Neural cell (in vitro differentiated cells): ENCODE data around the gene CPD. TPM values are rescaled to one million over a fixed set of nuclear protein-coding genes. Genes with fewer than 3 reads are reported as not detected.

Source experiments
- H2AFZ ChIP-seq: fragments of 200-600, 300-800 bp; sonication (generic), shearing (Covaris generic); 2 replicates; pipeline ENCODE4 v1.6.0; 2014; ENCODE audit warnings: low read depth, mild to moderate bottlenecking, antibody characterized with exemption, low read length, moderate library complexity
- H3F3A ChIP-seq: fragments of 200-600 bp; shearing (Covaris generic); 2 replicates; pipeline ENCODE4 v1.6.1; 2016; ENCODE audit warnings: mild to moderate bottlenecking, moderate library complexity, mixed read lengths, antibody characterized with exemption, low read length; ENCODE audit not compliant: insufficient read depth, poor library complexity, severe bottlenecking
- H3K27ac ChIP-seq: fragments of 200-600, 300-800 bp; sonication (generic), shearing (Covaris generic); 2 replicates; pipeline ENCODE4 v1.5.1; 2014; ENCODE audit warnings: mild to moderate bottlenecking, low read length, moderate library complexity
- H3K27me3 ChIP-seq: fragments of 300-800, 200-600 bp; sonication (generic), shearing (Covaris generic); 2 replicates; pipeline ENCODE4 v1.6.0; 2014; ENCODE audit warnings: mild to moderate bottlenecking, low read depth, low read length, moderate library complexity; ENCODE audit not compliant: insufficient read depth
- H3K36me3 ChIP-seq: fragments of 300-800, 200-600 bp; sonication (generic), shearing (Covaris generic); 2 replicates; pipeline ENCODE4 v1.5.1; 2014; ENCODE audit warnings: mild to moderate bottlenecking, antibody characterized with exemption, low read length, moderate library complexity; ENCODE audit not compliant: insufficient read depth
- H3K4me2 ChIP-seq: fragments of 300-800, 200-600 bp; sonication (generic), shearing (Covaris generic); 2 replicates; pipeline ENCODE4 v1.6.0; 2014; ENCODE audit warnings: mild to moderate bottlenecking, low read length
- H3K4me3 ChIP-seq: fragments of 300-800, 200-600 bp; sonication (generic), shearing (Covaris generic); 2 replicates; pipeline ENCODE4 v1.5.1; 2014; ENCODE audit warnings: mild to moderate bottlenecking, low read length, moderate library complexity
- H3K79me2 ChIP-seq: fragments of 200-600 bp; shearing (Covaris generic); replicated peaks from 2 replicates; pipeline ENCODE4 v1.6.0; 2014; ENCODE audit warnings: mild to moderate bottlenecking, low read length, moderate library complexity; ENCODE audit not compliant: insufficient read depth
- H3K9ac ChIP-seq: fragments of 300-800, 200-600 bp; sonication (generic), shearing (Covaris generic); 2 replicates; pipeline ENCODE4 v1.6.1; 2016; ENCODE audit warnings: mild to moderate bottlenecking, low read length, mixed read lengths
- H3K9me2 ChIP-seq: fragments of 200-600 bp; shearing (Covaris generic); 2 replicates; pipeline ENCODE4 v1.6.1; 2016; ENCODE audit warnings: mild to moderate bottlenecking, low read length, mixed read lengths; ENCODE audit not compliant: insufficient read depth
- H3K9me3 ChIP-seq: fragments of 200-600, 300-800 bp; sonication (generic), shearing (Covaris generic); 2 replicates; pipeline ENCODE4 v1.6.1; 2016; ENCODE audit warnings: mild to moderate bottlenecking, mixed run types, low read length, moderate library complexity, mixed read lengths
- H4K20me1 ChIP-seq: fragments of 200-600 bp; shearing (Covaris generic); 2 replicates; pipeline ENCODE4 v1.6.1; 2016; ENCODE audit warnings: mild to moderate bottlenecking, mixed run types; ENCODE audit not compliant: insufficient read depth
- EP300 ChIP-seq: fragments of 450-650 bp; conservative IDR thresholded peaks from 2 replicates; pipeline ENCODE4 v1.6.1; 2014; ENCODE audit warnings: antibody characterized with exemption, mild to moderate bottlenecking, moderate library complexity; ENCODE audit not compliant: poor library complexity, severe bottlenecking
- EZH2 ChIP-seq: fragments of 200-600, 300-800 bp; shearing (Covaris generic), sonication (generic); IDR thresholded peaks from 2 replicates; pipeline ENCODE4 v1.6.1; 2014; ENCODE audit warnings: antibody characterized with exemption, low read length, borderline replicate concordance, mild to moderate bottlenecking; ENCODE audit not compliant: insufficient read depth, poor library complexity, severe bottlenecking
- MXI1 ChIP-seq: fragments of 450-650 bp; conservative IDR thresholded peaks from 2 replicates; pipeline ENCODE4 v1.6.1; 2014; ENCODE audit warnings: antibody characterized with exemption, mild to moderate bottlenecking; ENCODE audit not compliant: poor library complexity, severe bottlenecking
- POLR2AphosphoS5 ChIP-seq: IDR thresholded peaks from 2 replicates; pipeline ENCODE4 v1.6.1; 2012
- RAD21 ChIP-seq: fragments of 450-650 bp; conservative IDR thresholded peaks from 2 replicates; pipeline ENCODE4 v1.6.1; 2014; ENCODE audit warnings: antibody characterized with exemption, mild to moderate bottlenecking, moderate library complexity
- SMC3 ChIP-seq: fragments of 450-650 bp; conservative IDR thresholded peaks from 2 replicates; pipeline ENCODE4 v1.6.1; 2014; ENCODE audit warnings: antibody characterized with exemption, mild to moderate bottlenecking, moderate library complexity; ENCODE audit not compliant: poor library complexity
- TAF1 ChIP-seq: IDR thresholded peaks from 2 replicates; pipeline ENCODE4 v1.6.1; 2012; ENCODE audit warnings: low read depth
- polyA plus RNA-seq: library from polyadenylated mRNA; depleted of rRNA; stranded (reverse); fragments of >200 nt; gene quantifications from 2 replicates; pipeline ENCODE4 v1.2.3, GENCODE V29; 2014
- TF ChIP-seq, protein P1 (sequence below): fragments of 450-650 bp; IDR thresholded peaks from 2 replicates; pipeline ENCODE4 v1.5.1; 2014; ENCODE audit warnings: antibody characterized with exemption, mild to moderate bottlenecking, moderate library complexity; ENCODE audit not compliant: poor library complexity, severe bottlenecking
- TF ChIP-seq, protein P2 (sequence below): IDR thresholded peaks from 2 replicates; pipeline ENCODE4 v1.6.1; 2012; ENCODE audit warnings: borderline replicate concordance

Gene CPD
- polyA plus RNA-seq, 1 donor from 2014 or later, result 14.1 TPM

DNA sequence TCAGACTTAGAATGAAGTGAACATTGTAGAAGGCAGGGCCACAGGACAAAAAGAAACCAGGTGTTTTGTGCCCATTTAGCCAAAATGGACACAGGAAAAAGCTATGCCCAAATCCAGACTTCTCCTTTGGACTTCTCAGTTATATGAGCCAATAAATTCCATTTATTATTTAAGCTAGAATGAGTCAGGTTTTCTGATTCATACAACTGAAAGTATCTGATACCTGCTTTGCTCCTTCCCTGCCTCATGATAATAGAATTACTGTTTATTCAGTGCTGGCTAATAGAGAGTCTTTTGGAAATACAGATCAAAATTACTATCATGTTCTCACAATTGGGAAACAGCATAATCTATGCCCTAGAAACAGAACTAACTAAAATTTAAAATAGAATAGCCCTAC, 8.7 kb upstream of the CPD start:
- no peaks in the 10 kb centered on the region for H3K79me2 ChIP-seq

DNA sequence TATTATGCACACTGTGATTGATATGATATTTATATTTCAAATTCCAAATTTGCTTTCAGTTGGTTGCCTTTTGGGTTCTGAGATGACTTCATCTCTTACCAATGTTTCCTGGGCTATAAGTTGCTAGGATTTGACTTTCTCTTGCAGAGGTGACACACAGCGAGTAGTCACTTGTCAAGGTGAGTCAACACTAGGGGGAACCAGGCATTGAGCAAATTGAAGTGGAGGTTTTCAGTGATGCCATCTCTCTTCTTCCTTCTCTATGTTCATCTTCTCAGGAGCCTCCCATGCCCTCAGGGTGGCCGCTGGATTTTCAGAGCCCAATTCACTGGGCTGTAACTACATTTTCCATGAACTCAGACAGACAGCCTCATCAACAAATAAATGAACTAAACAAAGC, 6.0 kb upstream of the CPD start:
- no peaks in the 10 kb centered on the region for H3K27me3 ChIP-seq
- H3K9me2 ChIP-seq, result no peaks in the 10 kb centered on the region
- H3K4me2 ChIP-seq, result no peak overlapping the region
- H3K27ac ChIP-seq, result no peak overlapping the region
- H3K9me3 ChIP-seq, result no peaks in the 10 kb centered on the region
- H3K79me2 ChIP-seq, result no peaks in the 10 kb centered on the region
- no peaks in the 10 kb centered on the region for H3K36me3 ChIP-seq
- TF ChIP-seq TAF1 (no peak), SMC3 (no peak), POLR2AphosphoS5 (no peak), RAD21 (no peak), EP300 (no peak)
- TF ChIP-seq, protein P1, sequence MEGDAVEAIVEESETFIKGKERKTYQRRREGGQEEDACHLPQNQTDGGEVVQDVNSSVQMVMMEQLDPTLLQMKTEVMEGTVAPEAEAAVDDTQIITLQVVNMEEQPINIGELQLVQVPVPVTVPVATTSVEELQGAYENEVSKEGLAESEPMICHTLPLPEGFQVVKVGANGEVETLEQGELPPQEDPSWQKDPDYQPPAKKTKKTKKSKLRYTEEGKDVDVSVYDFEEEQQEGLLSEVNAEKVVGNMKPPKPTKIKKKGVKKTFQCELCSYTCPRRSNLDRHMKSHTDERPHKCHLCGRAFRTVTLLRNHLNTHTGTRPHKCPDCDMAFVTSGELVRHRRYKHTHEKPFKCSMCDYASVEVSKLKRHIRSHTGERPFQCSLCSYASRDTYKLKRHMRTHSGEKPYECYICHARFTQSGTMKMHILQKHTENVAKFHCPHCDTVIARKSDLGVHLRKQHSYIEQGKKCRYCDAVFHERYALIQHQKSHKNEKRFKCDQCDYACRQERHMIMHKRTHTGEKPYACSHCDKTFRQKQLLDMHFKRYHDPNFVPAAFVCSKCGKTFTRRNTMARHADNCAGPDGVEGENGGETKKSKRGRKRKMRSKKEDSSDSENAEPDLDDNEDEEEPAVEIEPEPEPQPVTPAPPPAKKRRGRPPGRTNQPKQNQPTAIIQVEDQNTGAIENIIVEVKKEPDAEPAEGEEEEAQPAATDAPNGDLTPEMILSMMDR, result no peak
- TF ChIP-seq, protein P2, sequence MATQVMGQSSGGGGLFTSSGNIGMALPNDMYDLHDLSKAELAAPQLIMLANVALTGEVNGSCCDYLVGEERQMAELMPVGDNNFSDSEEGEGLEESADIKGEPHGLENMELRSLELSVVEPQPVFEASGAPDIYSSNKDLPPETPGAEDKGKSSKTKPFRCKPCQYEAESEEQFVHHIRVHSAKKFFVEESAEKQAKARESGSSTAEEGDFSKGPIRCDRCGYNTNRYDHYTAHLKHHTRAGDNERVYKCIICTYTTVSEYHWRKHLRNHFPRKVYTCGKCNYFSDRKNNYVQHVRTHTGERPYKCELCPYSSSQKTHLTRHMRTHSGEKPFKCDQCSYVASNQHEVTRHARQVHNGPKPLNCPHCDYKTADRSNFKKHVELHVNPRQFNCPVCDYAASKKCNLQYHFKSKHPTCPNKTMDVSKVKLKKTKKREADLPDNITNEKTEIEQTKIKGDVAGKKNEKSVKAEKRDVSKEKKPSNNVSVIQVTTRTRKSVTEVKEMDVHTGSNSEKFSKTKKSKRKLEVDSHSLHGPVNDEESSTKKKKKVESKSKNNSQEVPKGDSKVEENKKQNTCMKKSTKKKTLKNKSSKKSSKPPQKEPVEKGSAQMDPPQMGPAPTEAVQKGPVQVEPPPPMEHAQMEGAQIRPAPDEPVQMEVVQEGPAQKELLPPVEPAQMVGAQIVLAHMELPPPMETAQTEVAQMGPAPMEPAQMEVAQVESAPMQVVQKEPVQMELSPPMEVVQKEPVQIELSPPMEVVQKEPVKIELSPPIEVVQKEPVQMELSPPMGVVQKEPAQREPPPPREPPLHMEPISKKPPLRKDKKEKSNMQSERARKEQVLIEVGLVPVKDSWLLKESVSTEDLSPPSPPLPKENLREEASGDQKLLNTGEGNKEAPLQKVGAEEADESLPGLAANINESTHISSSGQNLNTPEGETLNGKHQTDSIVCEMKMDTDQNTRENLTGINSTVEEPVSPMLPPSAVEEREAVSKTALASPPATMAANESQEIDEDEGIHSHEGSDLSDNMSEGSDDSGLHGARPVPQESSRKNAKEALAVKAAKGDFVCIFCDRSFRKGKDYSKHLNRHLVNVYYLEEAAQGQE, result no peak
- no peak overlapping the region for H2AFZ ChIP-seq
- H3K9ac ChIP-seq, result no peak overlapping the region
- H3F3A ChIP-seq, result no peaks in the 10 kb centered on the region
- no peaks in the 10 kb centered on the region for H4K20me1 ChIP-seq
- no peak overlapping the region for H3K4me3 ChIP-seq

More for the DNA sequence above, 8.7 kb upstream of the CPD start:
- H3K36me3 ChIP-seq, result no peaks in the 10 kb centered on the region
- no peaks in the 10 kb centered on the region for H3K27me3 ChIP-seq
- no peak overlapping the region for H3K4me2 ChIP-seq
- TF ChIP-seq TAF1 (no peak), EZH2 (no peak), POLR2AphosphoS5 (no peak), RAD21 (no peak), SMC3 (no peak), MXI1 (no peak), EP300 (no peak)
- TF ChIP-seq, protein P1, result no peak
- TF ChIP-seq, protein P2, result no peak
- no peaks in the 10 kb centered on the region for H3K9me2 ChIP-seq
- H2AFZ ChIP-seq, result no peak overlapping the region
- no peak overlapping the region for H3K27ac ChIP-seq
- H3F3A ChIP-seq, result no peaks in the 10 kb centered on the region
- H3K4me3 ChIP-seq, result no peak overlapping the region
- no peaks in the 10 kb centered on the region for H4K20me1 ChIP-seq
- H3K9ac ChIP-seq, result no peak overlapping the region
- H3K9me3 ChIP-seq, result no peaks in the 10 kb centered on the region
